ENCODE data around the gene IQCF2. TPM values are rescaled to one million over a fixed set of nuclear protein-coding genes. Genes with fewer than 3 reads are reported as not detected.
A peak's percentile ranks its signal among the peaks of the same experiment; 100 is the strongest.
"Not testable (repeated sequence)": the region's sequence is repeated elsewhere in the genome, so short reads cannot be mapped to it uniquely, and the experiment has no call there.

IQCF2 gene
- total RNA-seq, 3 donors from 2014 or later: not detected

DNA sequence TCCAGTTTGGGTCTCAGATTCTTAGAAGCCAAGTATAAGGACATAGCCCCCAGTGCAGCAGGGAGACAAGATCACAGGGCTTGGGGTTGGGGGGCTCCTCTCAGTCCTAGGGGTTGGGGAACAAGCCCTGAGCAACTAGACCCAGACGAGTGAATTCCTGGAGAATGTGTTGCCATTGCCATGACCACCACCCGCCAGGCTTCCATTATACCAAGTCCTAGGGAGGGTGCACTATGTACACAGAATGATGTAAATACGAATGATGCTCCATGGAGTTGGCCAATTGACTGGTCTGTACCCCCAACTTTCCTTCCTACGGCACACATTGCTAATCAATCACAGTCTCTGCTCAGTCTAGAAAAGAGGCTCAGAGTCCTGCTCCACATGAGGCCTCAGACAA, 33.0 kb downstream of the IQCF2 start:
- TF ChIP-seq, protein P1, sequence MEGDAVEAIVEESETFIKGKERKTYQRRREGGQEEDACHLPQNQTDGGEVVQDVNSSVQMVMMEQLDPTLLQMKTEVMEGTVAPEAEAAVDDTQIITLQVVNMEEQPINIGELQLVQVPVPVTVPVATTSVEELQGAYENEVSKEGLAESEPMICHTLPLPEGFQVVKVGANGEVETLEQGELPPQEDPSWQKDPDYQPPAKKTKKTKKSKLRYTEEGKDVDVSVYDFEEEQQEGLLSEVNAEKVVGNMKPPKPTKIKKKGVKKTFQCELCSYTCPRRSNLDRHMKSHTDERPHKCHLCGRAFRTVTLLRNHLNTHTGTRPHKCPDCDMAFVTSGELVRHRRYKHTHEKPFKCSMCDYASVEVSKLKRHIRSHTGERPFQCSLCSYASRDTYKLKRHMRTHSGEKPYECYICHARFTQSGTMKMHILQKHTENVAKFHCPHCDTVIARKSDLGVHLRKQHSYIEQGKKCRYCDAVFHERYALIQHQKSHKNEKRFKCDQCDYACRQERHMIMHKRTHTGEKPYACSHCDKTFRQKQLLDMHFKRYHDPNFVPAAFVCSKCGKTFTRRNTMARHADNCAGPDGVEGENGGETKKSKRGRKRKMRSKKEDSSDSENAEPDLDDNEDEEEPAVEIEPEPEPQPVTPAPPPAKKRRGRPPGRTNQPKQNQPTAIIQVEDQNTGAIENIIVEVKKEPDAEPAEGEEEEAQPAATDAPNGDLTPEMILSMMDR (IDR thresholded peaks at IDR 0.05): no peak
- no peaks in the 10 kb centered on the region for H3K9me3 ChIP-seq
- no peak for ATAC-seq
- DNase-seq: no peak
- no peaks in the 10 kb centered on the region for H3K4me1 ChIP-seq (ENCODE audit: low read depth)
- H3K36me3 ChIP-seq (ENCODE audit: low read depth): no peaks in the 10 kb centered on the region
- intact Hi-C loops (cut with DNase I, micrococcal nuclease): no loop called here
- H3K4me3 ChIP-seq: no peak overlapping the region

DNA sequence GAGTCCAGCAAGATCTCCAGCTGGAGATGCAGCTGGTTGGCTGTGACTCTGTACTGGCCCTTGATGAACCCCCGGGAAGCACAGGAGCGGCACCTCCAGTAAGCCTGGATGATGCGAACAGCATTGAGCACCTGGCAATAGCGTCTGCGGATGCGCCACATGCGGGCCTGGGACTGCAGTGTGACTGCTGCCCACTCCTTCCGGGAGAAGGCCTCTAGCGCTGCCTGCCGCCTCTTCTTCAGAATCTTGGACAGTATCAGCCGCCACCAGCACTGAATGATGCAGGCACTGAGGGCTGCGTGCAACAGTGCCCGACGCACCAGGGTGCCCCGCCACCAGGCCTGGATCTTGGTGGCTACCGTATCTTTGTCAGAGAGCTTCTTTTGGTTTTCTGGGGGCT, 33.5 kb downstream of the IQCF2 start:
- DNase-seq (no peak), ATAC-seq (no peak)
- TF ChIP-seq, protein P1 (IDR thresholded peaks at IDR 0.05): no peak
- H3K4me1 ChIP-seq (ENCODE audit: low read depth): no peaks in the 10 kb centered on the region
- H3K36me3 ChIP-seq (ENCODE audit: low read depth): no peaks in the 10 kb centered on the region
- intact Hi-C loops (cut with DNase I, micrococcal nuclease): no loop called here
- H3K9me3 ChIP-seq: no peaks in the 10 kb centered on the region
- H3K4me3 ChIP-seq: no peak overlapping the region

DNA sequence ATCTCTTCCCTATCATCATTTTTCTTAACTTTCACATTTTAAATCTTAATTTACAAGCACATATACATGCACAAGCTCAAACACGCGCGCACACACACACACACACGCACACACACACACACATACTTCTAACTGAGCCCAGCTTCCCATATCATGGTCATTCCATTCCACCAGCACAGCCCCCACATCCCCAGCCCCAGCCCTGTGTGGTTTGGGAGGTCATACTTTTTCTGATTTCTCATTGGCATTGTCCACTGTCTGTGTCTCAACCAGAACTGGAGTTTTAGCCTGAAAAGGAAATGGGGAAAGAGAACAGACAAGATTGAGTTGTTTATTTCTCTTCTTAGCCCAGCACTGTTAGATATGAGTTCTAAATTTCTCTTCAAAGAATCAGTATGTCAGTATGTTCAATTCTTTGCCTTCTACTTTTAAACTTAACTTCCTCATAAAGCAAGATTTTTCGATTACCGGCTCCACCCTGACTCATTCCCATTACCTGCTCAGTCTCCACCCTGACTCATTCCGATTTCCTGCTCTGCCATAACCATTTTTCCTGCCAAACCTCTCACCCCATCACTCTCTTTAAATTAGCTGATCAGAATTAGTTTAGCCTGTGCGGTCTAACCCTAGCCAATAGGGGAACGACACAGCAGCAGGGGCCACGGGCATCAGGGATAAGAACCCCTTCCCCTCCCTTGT, 35.3 kb downstream of the IQCF2 start:
- TF ChIP-seq, protein P1 (IDR thresholded peaks at IDR 0.05): no peak
- H3K4me3 ChIP-seq: no peak overlapping the region
- H3K4me1 ChIP-seq (ENCODE audit: low read depth): no peaks in the 10 kb centered on the region
- intact Hi-C loops (cut with DNase I, micrococcal nuclease): no loop called here
- H3K9me3 ChIP-seq: no peaks in the 10 kb centered on the region
- ATAC-seq (no peak), DNase-seq (no peak)
- no peaks in the 10 kb centered on the region for H3K36me3 ChIP-seq (ENCODE audit: low read depth)

DNA sequence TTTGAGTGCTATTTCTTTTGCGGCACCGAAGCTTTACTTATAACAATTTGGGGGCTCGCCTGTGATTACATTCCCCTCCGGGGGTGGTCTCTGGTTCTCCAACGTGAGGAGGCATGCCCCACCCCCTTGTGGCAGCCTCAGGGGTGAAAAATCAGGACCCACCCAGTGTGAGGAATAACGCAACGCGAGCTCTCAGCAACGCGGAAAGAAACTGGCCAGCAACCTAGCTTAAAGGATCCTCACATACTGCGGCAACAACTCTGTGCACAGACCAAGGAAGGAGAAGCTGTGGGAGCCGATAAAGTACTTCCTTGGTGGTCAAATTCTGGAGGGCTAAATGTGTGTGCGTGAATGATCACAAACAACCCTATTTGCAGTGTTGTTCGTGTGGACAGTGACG, 36.0 kb downstream of the IQCF2 start:
- no peak for DNase-seq
- no peaks in the 10 kb centered on the region for H3K9me3 ChIP-seq
- no peak for ATAC-seq
- H3K4me3 ChIP-seq: no peak overlapping the region
- TF ChIP-seq, protein P1 (IDR thresholded peaks at IDR 0.05): no peak
- intact Hi-C loops (cut with DNase I, micrococcal nuclease): no loop called here
- no peaks in the 10 kb centered on the region for H3K36me3 ChIP-seq (ENCODE audit: low read depth)
- peaks cover 4% of the 10 kb centered on the region for H3K4me1 ChIP-seq (ENCODE audit: low read depth)

DNA sequence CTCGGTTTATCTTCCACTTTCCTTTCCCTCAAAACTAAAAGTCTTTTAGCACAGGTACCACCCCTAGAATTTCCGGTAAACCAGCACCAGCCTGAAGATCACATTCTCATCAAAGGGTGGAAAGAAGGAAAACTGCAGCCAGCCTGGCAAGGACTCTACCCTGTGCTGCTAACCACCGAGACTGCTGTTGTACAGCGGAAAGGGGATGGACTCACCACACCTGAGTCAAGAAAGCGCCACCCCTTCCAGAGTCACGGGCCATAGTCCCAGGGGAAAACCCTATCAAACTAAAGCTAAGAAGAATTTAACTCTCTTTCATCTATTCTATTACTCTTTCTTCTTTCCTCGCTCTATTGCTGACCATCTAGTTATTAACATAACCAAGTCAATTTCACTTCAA, 38.6 kb downstream of the IQCF2 start:
- H3K4me1 ChIP-seq (ENCODE audit: low read depth); H3K9me3 ChIP-seq; ATAC-seq; H3K4me3 ChIP-seq; DNase-seq; H3K36me3 ChIP-seq (ENCODE audit: low read depth); intact Hi-C loops (cut with DNase I, micrococcal nuclease): not testable (repeated sequence)

DNA sequence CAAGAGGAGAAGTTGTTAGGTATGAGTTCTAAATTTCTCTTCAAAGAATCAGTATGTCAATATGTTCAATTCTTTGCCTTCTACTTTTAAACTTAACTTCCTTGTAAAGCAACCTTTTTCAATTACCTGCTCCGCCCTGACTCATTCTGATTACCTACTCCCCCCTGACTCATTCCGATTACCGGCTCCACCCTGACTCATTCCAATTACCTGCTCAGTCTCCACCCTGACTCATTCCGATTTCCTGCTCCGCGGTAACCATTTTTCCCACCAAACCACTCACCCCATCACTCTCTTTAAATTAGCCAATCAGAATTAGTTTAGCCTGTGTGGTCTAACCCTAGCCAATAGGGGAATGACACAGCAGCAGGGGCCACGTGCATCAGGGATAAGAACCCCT, 40.9 kb downstream of the IQCF2 start:
- peak; percentile 80 for ATAC-seq

More for the DNA sequence above, 40.9 kb downstream of the IQCF2 start:
- H3K4me1 ChIP-seq (ENCODE audit: low read depth); H3K9me3 ChIP-seq; H3K36me3 ChIP-seq (ENCODE audit: low read depth); H3K4me3 ChIP-seq; intact Hi-C loops (cut with DNase I, micrococcal nuclease): not testable (repeated sequence)
- peak in 1 of 3 donors; percentile 46 for DNase-seq
